Astrocyte (in vitro differentiated cells and primary cell): ENCODE data around the gene IQCE. TPM values are rescaled to one million over a fixed set of nuclear protein-coding genes. Genes with fewer than 3 reads are reported as not detected.
A peak's percentile ranks its signal among the peaks of the same experiment; 100 is the strongest.
"Not testable (repeated sequence)": the region's sequence is repeated elsewhere in the genome, so short reads cannot be mapped to it uniquely, and the experiment has no call there.

Source experiments
- DNase-seq: peaks from one replicate; pipeline ENCODE4 v3.0.0-alpha.2; 2010; ENCODE audit warnings: low read depth
- FAIRE-seq: peaks from 2 replicates; lab custom pipeline; 2011; peaks lifted over from hg19 to GRCh38; lab: Jason Lieb, UNC
- H2AFZ ChIP-seq: 2 replicates; pipeline ENCODE4 v1.6.0; 2012; ENCODE audit warnings: low read depth, low read length, inconsistent platforms
- H3K27ac ChIP-seq: 2 replicates; pipeline ENCODE4 v1.5.1; 2011; ENCODE audit warnings: low read depth, low read length, inconsistent platforms
- H3K27me3 ChIP-seq: 2 replicates; pipeline ENCODE4 v1.6.0; 2011; ENCODE audit warnings: low read length, inconsistent platforms; ENCODE audit not compliant: insufficient read depth
- H3K36me3 ChIP-seq: 2 replicates; pipeline ENCODE4 v1.5.1; 2011; ENCODE audit warnings: low read length, inconsistent platforms; ENCODE audit not compliant: insufficient read depth
- H3K4me1 ChIP-seq: 2 replicates; pipeline ENCODE4 v1.5.1; 2011; ENCODE audit warnings: low read length, inconsistent platforms; ENCODE audit not compliant: insufficient read depth
- H3K4me2 ChIP-seq: 2 replicates; pipeline ENCODE4 v1.6.0; 2012; ENCODE audit warnings: low read length, inconsistent platforms
- H3K4me3 ChIP-seq: 2 replicates; pipeline ENCODE4 v1.5.1; 2011; ENCODE audit warnings: low read depth, mild to moderate bottlenecking, low read length, inconsistent platforms; ENCODE audit not compliant: insufficient read depth
- H3K79me2 ChIP-seq: 2 replicates; pipeline ENCODE4 v1.6.0; 2012; ENCODE audit warnings: mild to moderate bottlenecking, low read length, inconsistent platforms; ENCODE audit not compliant: insufficient read depth
- H3K9ac ChIP-seq: 2 replicates; pipeline ENCODE4 v1.6.0; 2012; ENCODE audit warnings: mild to moderate bottlenecking, low read length, inconsistent platforms
- H3K9me3 ChIP-seq: 2 replicates; pipeline ENCODE4 v1.5.1; 2012; ENCODE audit warnings: low read depth, mild to moderate bottlenecking, low read length, inconsistent platforms; ENCODE audit not compliant: insufficient read depth
- H4K20me1 ChIP-seq: 2 replicates; pipeline ENCODE4 v1.6.0; 2012; ENCODE audit warnings: low read length, inconsistent platforms; ENCODE audit not compliant: insufficient read depth
- H3K27ac Mint-ChIP-seq: one replicate; pipeline ENCODE4 v1.8.0; 2021; ENCODE audit warnings: mild to moderate bottlenecking, mixed read lengths; ENCODE audit not compliant: unreplicated experiment
- H3K27me3 Mint-ChIP-seq: one replicate; pipeline ENCODE4 v1.8.0; 2021; ENCODE audit warnings: low read depth, mixed read lengths; ENCODE audit not compliant: unreplicated experiment
- H3K36me3 Mint-ChIP-seq: one replicate; pipeline ENCODE4 v1.8.0; 2021; ENCODE audit warnings: low read depth, mixed read lengths; ENCODE audit not compliant: unreplicated experiment
- H3K4me1 Mint-ChIP-seq: one replicate; pipeline ENCODE4 v1.8.0; 2021; ENCODE audit warnings: low read depth, mixed read lengths; ENCODE audit not compliant: unreplicated experiment
- H3K4me3 Mint-ChIP-seq: one replicate; pipeline ENCODE4 v1.8.0; 2021; ENCODE audit warnings: mild to moderate bottlenecking, moderate library complexity, mixed read lengths; ENCODE audit not compliant: unreplicated experiment
- H3K9me3 Mint-ChIP-seq: one replicate; pipeline ENCODE4 v1.8.0; 2021; ENCODE audit warnings: mild to moderate bottlenecking, mixed read lengths; ENCODE audit not compliant: unreplicated experiment
- CTCF ChIP-seq: IDR thresholded peaks from 2 replicates; pipeline ENCODE4 v1.5.1; 2011; ENCODE audit warnings: low read depth, mild to moderate bottlenecking, inconsistent platforms, low read length, moderate library complexity; ENCODE audit not compliant: insufficient read depth
- EZH2 ChIP-seq: IDR thresholded peaks from 2 replicates; pipeline ENCODE4 v1.6.1; 2012; ENCODE audit warnings: mild to moderate bottlenecking, low read length, inconsistent platforms; ENCODE audit not compliant: insufficient read depth
- total RNA-seq: library from RNA; stranded (reverse); gene quantifications from 2 replicates; pipeline ENCODE4 v1.2.1, GENCODE V29; 2021

Gene IQCE
- total RNA-seq, 1 donor from 2014 or later, result 13.1 TPM

GRCh38 chr7:2607923-2608904, 49.4 kb downstream of the IQCE start:
- Histone ChIP-seq H3K4me3 (no peak overlapping the region), H3K27me3 (peaks cover 2% of the 10 kb centered on the region), H4K20me1 (no peaks in the 10 kb centered on the region), H3K9ac (no peak overlapping the region), H3K27ac (no peak overlapping the region), H3K79me2 (no peaks in the 10 kb centered on the region), H3K9me3 (no peaks in the 10 kb centered on the region), H3K4me1 (no peaks in the 10 kb centered on the region), H2AFZ (no peak overlapping the region), H3K4me2 (no peak overlapping the region), H3K36me3 (no peaks in the 10 kb centered on the region)
- FAIRE-seq, result no peak
- DNase-seq, result no peak
- Mint-ChIP-seq H3K4me3 (no peak overlapping the region), H3K27ac (no peak overlapping the region), H3K9me3 (no peaks in the 10 kb centered on the region), H3K36me3 (peaks cover 10% of the 10 kb centered on the region), H3K4me1 (peaks cover 11% of the 10 kb centered on the region), H3K27me3 (peaks cover 6% of the 10 kb centered on the region)
- no peak for TF ChIP-seq CTCF

GRCh38 chr7:2608921-2609411, 50.2 kb downstream of the IQCE start:
- no peak for FAIRE-seq
- H3K9ac ChIP-seq, result no peak overlapping the region
- H3K27ac ChIP-seq, result no peak overlapping the region
- Mint-ChIP-seq H3K27ac (no peak overlapping the region), H3K27me3 (peaks cover 4% of the 10 kb centered on the region), H3K36me3 (peaks cover 10% of the 10 kb centered on the region), H3K4me3 (no peak overlapping the region), H3K9me3 (no peaks in the 10 kb centered on the region), H3K4me1 (peaks cover 12% of the 10 kb centered on the region)
- DNase-seq, result no peak
- TF ChIP-seq CTCF (peak; percentile 28), EZH2 (no peak)
- H3K9me3 ChIP-seq, result no peaks in the 10 kb centered on the region
- no peak overlapping the region for H2AFZ ChIP-seq
- peaks cover 10% of the 10 kb centered on the region for H3K27me3 ChIP-seq
- H3K36me3 ChIP-seq, result no peaks in the 10 kb centered on the region
- H3K79me2 ChIP-seq, result no peaks in the 10 kb centered on the region
- peaks cover 5% of the 10 kb centered on the region for H4K20me1 ChIP-seq
- peaks cover 2% of the 10 kb centered on the region for H3K4me1 ChIP-seq
- H3K4me3 ChIP-seq, result no peak overlapping the region
- H3K4me2 ChIP-seq, result no peak overlapping the region

GRCh38 chr7:2609646-2610045, 50.9 kb downstream of the IQCE start:
- H3K79me2 ChIP-seq, H2AFZ ChIP-seq, H3K36me3 Mint-ChIP-seq, H3K9me3 ChIP-seq, H3K4me3 ChIP-seq, H3K4me1 ChIP-seq, H3K36me3 ChIP-seq, H3K9ac ChIP-seq, H4K20me1 ChIP-seq, H3K27me3 Mint-ChIP-seq, H3K4me2 ChIP-seq, DNase-seq, H3K27ac ChIP-seq, H3K27ac Mint-ChIP-seq, FAIRE-seq, H3K4me3 Mint-ChIP-seq, H3K9me3 Mint-ChIP-seq: not testable (repeated sequence)
- H3K27me3 ChIP-seq, result peaks cover 17% of the 10 kb centered on the region
- peaks cover 13% of the 10 kb centered on the region for H3K4me1 Mint-ChIP-seq
